ENCODE measurements around the gene VSX2. TPM values are rescaled to one million over a fixed set of nuclear protein-coding genes. Genes with fewer than 3 reads are reported as not detected.

The VSX2 gene
- total RNA-seq, 1 experiment from 2014 or later: not detected

GRCh38 chr14:74231784-74232183 lies 7.5 kb upstream of the VSX2 start:
- H3K4me3 Mint-ChIP-seq (ENCODE audit: low read depth, unreplicated experiment): no peak overlapping the region
- DNase-seq: no peak
- no peaks in the 10 kb centered on the region for H3K4me1 Mint-ChIP-seq (ENCODE audit: low read depth, unreplicated experiment)

GRCh38 chr14:74235017-74235416 lies 4.2 kb upstream of the VSX2 start:
- Mint-ChIP-seq H3K4me1 (ENCODE audit: low read depth, unreplicated experiment) (no peaks in the 10 kb centered on the region), H3K27me3 (ENCODE audit: unreplicated experiment) (peaks cover 70% of the 10 kb centered on the region), H3K9me3 (ENCODE audit: low read depth, unreplicated experiment) (peaks cover 2% of the 10 kb centered on the region), H3K36me3 (ENCODE audit: insufficient read depth, unreplicated experiment) (peaks cover 5% of the 10 kb centered on the region), H3K27ac (ENCODE audit: unreplicated experiment) (no peak overlapping the region), H3K4me3 (ENCODE audit: low read depth, unreplicated experiment) (no peak overlapping the region)
- CTCF ChIA-PET: no interaction called here
- no peak for TF ChIP-seq CTCF (IDR thresholded peaks at IDR 0.05; ENCODE audit: unreplicated experiment)
- intact Hi-C loops (cut with micrococcal nuclease; ENCODE audit: unreplicated experiment): no loop called here
- DNase-seq: no peak
- BruUV-seq (replicated peaks): no TSS peak

More at GRCh38 chr14:74231784-74232183, 7.5 kb upstream of the VSX2 start:
- TF ChIP-seq CTCF (IDR thresholded peaks at IDR 0.05; ENCODE audit: unreplicated experiment): no peak
- intact Hi-C loops (cut with micrococcal nuclease; ENCODE audit: unreplicated experiment): no loop called here
- peaks cover 2% of the 10 kb centered on the region for H3K9me3 Mint-ChIP-seq (ENCODE audit: low read depth, unreplicated experiment)
- BruUV-seq (replicated peaks): no TSS peak
- peaks cover 73% of the 10 kb centered on the region for H3K27me3 Mint-ChIP-seq (ENCODE audit: unreplicated experiment)
- CTCF ChIA-PET: no interaction called here
- H3K36me3 Mint-ChIP-seq (ENCODE audit: insufficient read depth, unreplicated experiment): no peaks in the 10 kb centered on the region
- H3K27ac Mint-ChIP-seq (ENCODE audit: unreplicated experiment): no peak overlapping the region

GRCh38 chr14:74237441-74237840 lies 1.8 kb upstream of the VSX2 start:
- H3K4me1 Mint-ChIP-seq (ENCODE audit: low read depth, unreplicated experiment): no peaks in the 10 kb centered on the region
- intact Hi-C loops (cut with micrococcal nuclease; ENCODE audit: unreplicated experiment): no loop called here
- H3K4me3 Mint-ChIP-seq (ENCODE audit: low read depth, unreplicated experiment): no peak overlapping the region
- H3K9me3 Mint-ChIP-seq (ENCODE audit: low read depth, unreplicated experiment): no peaks in the 10 kb centered on the region
- no peak for DNase-seq
- peaks cover 5% of the 10 kb centered on the region for H3K36me3 Mint-ChIP-seq (ENCODE audit: insufficient read depth, unreplicated experiment)
- BruUV-seq (replicated peaks): no TSS peak
- no peak for TF ChIP-seq CTCF (IDR thresholded peaks at IDR 0.05; ENCODE audit: unreplicated experiment)
- peaks cover 78% of the 10 kb centered on the region for H3K27me3 Mint-ChIP-seq (ENCODE audit: unreplicated experiment)
- CTCF ChIA-PET: no interaction called here
- no peak overlapping the region for H3K27ac Mint-ChIP-seq (ENCODE audit: unreplicated experiment)

- no TSS peak for BruUV-seq (replicated peaks)
These were observed 872 bp downstream of the VSX2 start for GRCh38 chr14:74239848-74240793.

More at GRCh38 chr14:74239848-74240793, 872 bp downstream of the VSX2 start:
- H3K4me1 Mint-ChIP-seq (ENCODE audit: low read depth, unreplicated experiment): no peaks in the 10 kb centered on the region
- H3K4me3 Mint-ChIP-seq (ENCODE audit: low read depth, unreplicated experiment): no peak overlapping the region
- no peak for DNase-seq
- peaks cover 5% of the 10 kb centered on the region for H3K36me3 Mint-ChIP-seq (ENCODE audit: insufficient read depth, unreplicated experiment)
- H3K27ac Mint-ChIP-seq (ENCODE audit: unreplicated experiment): no peak overlapping the region
- H3K27me3 Mint-ChIP-seq (ENCODE audit: unreplicated experiment): peaks cover 85% of the 10 kb centered on the region
- no peak for TF ChIP-seq CTCF (IDR thresholded peaks at IDR 0.05; ENCODE audit: unreplicated experiment)
- intact Hi-C loops (cut with micrococcal nuclease; ENCODE audit: unreplicated experiment): no loop called here
- no peaks in the 10 kb centered on the region for H3K9me3 Mint-ChIP-seq (ENCODE audit: low read depth, unreplicated experiment)
- CTCF ChIA-PET: interaction anchor here (0.5 kb wide), 1 partner anchor 297 kb away, joined by 4 read pairs; no protein-coding TSS in a partner anchor

All from Calu3 (cell line).